ENCODE measurements around the gene AIG1. TPM values are rescaled to one million over a fixed set of nuclear protein-coding genes. Genes with fewer than 3 reads are reported as not detected.

The AIG1 gene
- total RNA-seq, 4 donors from 2014 or later, result 18.1 to 47.3 (median 22.9) TPM

- TF ChIP-seq CTCF (IDR thresholded peaks at IDR 0.05), result no peak
- ATAC-seq (ENCODE audit: low FRiP score) (no peak), DNase-seq (ENCODE audit: low spot score) (no peak)
Observed at GRCh38 chr6:143125455-143125854, 64.8 kb downstream of the AIG1 start.

- DNase-seq (ENCODE audit: low spot score) (no peak), ATAC-seq (ENCODE audit: low FRiP score) (no peak)
- no peak for TF ChIP-seq CTCF (IDR thresholded peaks at IDR 0.05)
Observed at GRCh38 chr6:143125864-143126573, 65.3 kb downstream of the AIG1 start.

DNA sequence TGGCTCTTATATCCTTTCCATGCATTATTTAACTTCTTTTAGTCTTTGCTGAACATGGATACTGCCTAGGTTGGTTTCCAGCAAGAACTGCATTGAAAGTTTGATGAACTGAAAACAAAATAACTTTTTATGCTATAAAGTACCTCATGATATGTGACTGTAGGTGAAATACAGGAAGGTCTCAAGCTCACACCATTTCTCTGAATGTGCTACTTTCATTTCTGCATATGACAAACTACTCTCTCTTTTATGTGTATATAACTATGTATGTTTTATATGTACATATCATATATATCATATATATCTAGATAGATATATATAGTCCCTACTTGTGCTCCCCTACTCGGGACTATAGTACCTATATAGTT is 65.9 kb downstream of the AIG1 start:
- DNase-seq (ENCODE audit: low spot score), result no peak
- no peak for ATAC-seq (ENCODE audit: low FRiP score)
- no peak for TF ChIP-seq CTCF (IDR thresholded peaks at IDR 0.05)

DNA sequence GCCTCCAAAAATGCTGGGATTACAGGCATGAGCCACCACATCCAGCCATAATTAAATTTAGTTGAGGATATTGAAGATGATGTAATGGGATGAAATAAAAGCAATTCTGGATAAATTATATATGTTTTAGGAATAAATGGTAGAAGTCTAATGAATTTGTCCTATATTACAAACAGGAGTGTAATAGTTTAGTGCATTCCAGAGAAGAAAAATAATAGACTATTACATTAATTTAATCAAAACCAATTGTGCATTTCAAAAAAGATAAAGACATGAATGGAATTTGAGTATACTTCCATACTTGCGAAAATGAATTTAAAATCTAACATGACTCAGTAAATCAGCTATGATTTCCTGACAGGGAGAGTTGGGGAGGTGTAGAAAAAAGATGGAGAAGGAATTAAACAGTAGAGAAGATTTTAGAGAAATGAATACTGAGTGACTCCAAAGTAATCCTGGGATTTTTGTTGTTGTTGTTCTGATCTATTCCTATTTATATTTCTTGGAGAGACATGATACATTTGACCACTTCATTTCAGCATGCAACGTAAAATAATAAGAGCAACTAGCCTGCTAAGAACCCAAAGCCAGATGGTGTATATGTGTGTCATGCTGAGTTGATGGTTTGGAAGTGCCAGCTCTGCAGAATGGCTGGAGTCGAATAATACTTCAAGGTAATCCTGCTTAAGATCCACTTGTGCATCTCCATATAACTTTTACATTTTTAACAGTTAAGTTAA is 67.4 kb downstream of the AIG1 start:
- DNase-seq (ENCODE audit: low spot score), result no peak
- no peak for TF ChIP-seq CTCF (IDR thresholded peaks at IDR 0.05)
- no peak for ATAC-seq (ENCODE audit: low FRiP score)

DNA sequence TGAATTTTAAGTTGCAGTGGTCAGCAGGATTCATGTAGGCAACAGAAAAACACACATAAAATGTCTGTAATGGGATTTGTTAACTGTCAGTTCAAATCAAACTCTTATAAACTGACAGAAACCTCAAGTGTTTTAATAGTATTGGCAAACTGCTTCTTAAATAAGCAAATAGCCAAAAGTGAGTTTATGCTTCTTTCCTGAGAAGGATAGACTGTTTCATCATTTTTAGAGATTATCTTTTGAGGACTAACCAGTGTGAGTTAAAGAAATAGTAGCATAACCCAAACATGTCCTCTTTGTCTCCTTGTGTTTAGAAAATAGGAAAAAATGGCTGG is 68.0 kb downstream of the AIG1 start:
- TF ChIP-seq CTCF (IDR thresholded peaks at IDR 0.05), result no peak
- ATAC-seq (ENCODE audit: low FRiP score) (no peak), DNase-seq (ENCODE audit: low spot score) (no peak)

DNA sequence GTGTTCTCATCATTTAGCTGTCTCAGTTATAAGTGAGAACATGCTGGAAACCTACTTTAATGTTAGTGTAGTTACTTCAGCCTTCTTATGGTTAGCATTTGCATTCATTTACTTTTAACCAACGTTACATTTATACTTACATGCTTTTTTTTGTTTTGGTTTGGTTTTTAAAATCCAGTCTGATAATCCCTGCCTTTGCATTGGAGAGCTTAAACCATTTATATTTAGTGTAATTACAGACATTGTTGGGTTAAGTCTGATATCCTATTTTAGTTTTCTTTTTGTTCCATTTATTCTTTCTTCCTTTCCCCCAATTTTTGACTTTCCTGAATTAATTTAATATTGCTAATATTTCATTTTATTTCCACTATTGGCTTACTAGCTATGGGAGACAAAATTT is 70.2 kb downstream of the AIG1 start:
- ATAC-seq (ENCODE audit: low FRiP score) (no peak), DNase-seq (ENCODE audit: low spot score) (no peak)
- TF ChIP-seq CTCF (IDR thresholded peaks at IDR 0.05), result no peak

DNA sequence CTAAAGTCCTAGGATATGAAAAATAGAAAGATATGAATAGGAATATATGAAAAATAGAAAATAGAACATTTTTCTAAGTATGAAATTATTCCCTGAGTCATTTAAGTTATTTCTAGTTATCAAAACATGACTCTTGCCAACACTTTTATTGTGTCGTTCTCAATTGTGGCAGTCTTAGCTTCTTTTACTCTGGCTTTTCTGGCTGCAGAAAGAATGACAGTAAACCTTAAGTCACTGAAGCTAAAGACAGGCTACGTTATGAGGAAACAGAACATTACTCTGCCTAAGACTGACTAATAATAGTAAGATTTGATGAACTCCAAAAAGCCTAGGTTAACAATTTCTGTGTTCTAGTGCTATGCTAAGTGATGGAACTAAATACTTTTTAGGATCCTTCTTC is 74.6 kb downstream of the AIG1 start:
- ATAC-seq (ENCODE audit: low FRiP score) (no peak), DNase-seq (ENCODE audit: low spot score) (no peak)
- TF ChIP-seq CTCF (IDR thresholded peaks at IDR 0.05), result no peak

Data from omental fat pad (tissue), 4 donors.